WERI-Rb-1 (cell line): Measurements from ENCODE around the gene CYBRD1.

Experiments used
- DNase-seq: peaks from one replicate; pipeline ENCODE4 v3.0.0-alpha.2; 2020
- H3K27ac ChIP-seq: fragments of 250-450 bp; sonication (Bioruptor Pico); 2 replicates; pipeline ENCODE4 v1.5.1; 2020; ENCODE audit warnings: mild to moderate bottlenecking, moderate library complexity
- H3K27me3 ChIP-seq: fragments of 250-450 bp; sonication (Bioruptor Pico); 2 replicates; pipeline ENCODE4 v1.5.1; 2021; ENCODE audit warnings: mild to moderate bottlenecking, low read depth, moderate library complexity; ENCODE audit not compliant: insufficient read depth, severe bottlenecking
- H3K36me3 ChIP-seq: fragments of 250-450 bp; sonication (Bioruptor Pico); 2 replicates; pipeline ENCODE4 v1.5.1; 2020; ENCODE audit warnings: mild to moderate bottlenecking, moderate library complexity
- H3K4me3 ChIP-seq: 2 replicates; pipeline ENCODE4 v1.5.1; 2011; ENCODE audit warnings: low read depth, mild to moderate bottlenecking, control low read depth, low read length
- H3K9me3 ChIP-seq: fragments of 250-450 bp; sonication (Bioruptor Pico); 2 replicates; pipeline ENCODE4 v1.5.1; 2021; ENCODE audit warnings: mild to moderate bottlenecking, moderate library complexity; ENCODE audit not compliant: severe bottlenecking
- TF ChIP-seq, protein P1 (sequence below): IDR thresholded peaks from 2 replicates; pipeline ENCODE4 v1.5.1; 2011; ENCODE audit warnings: low read depth, mild to moderate bottlenecking, control low read depth, inconsistent platforms, low read length

CYBRD1 gene

DNA sequence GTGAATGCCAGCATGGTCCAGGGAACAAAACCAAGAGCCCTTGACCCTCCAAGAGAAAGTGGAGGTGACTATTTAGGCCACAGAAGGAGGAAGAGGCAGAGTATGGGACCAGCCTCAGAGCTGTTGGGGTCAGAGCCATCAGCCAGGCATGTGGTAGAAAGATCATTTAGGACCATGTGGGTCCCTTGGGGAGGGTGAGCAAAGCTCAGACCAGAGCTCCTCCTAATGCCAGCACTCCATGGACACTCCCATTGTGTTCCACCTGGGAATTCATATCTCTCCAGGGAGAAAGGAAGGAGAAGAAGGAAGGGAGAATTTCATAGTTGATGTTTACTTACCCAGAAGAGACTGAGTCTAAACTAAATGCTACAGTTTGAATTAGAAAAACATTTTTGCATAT is 73.2 kb downstream of the CYBRD1 start:
- Histone ChIP-seq H3K9me3 (no peaks in the 10 kb centered on the region), H3K36me3 (no peaks in the 10 kb centered on the region), H3K4me3 (no peak overlapping the region), H3K27ac (no peak overlapping the region), H3K27me3 (no peaks in the 10 kb centered on the region)
- DNase-seq: no peak
- TF ChIP-seq, protein P1, sequence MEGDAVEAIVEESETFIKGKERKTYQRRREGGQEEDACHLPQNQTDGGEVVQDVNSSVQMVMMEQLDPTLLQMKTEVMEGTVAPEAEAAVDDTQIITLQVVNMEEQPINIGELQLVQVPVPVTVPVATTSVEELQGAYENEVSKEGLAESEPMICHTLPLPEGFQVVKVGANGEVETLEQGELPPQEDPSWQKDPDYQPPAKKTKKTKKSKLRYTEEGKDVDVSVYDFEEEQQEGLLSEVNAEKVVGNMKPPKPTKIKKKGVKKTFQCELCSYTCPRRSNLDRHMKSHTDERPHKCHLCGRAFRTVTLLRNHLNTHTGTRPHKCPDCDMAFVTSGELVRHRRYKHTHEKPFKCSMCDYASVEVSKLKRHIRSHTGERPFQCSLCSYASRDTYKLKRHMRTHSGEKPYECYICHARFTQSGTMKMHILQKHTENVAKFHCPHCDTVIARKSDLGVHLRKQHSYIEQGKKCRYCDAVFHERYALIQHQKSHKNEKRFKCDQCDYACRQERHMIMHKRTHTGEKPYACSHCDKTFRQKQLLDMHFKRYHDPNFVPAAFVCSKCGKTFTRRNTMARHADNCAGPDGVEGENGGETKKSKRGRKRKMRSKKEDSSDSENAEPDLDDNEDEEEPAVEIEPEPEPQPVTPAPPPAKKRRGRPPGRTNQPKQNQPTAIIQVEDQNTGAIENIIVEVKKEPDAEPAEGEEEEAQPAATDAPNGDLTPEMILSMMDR: no peak

GRCh38 chr2:171595896-171596295 is 73.6 kb downstream of the CYBRD1 start:
- Histone ChIP-seq H3K9me3 (no peaks in the 10 kb centered on the region), H3K4me3 (no peak overlapping the region), H3K27ac (no peak overlapping the region), H3K36me3 (no peaks in the 10 kb centered on the region), H3K27me3 (no peaks in the 10 kb centered on the region)
- TF ChIP-seq, protein P1: no peak
- DNase-seq: no peak

- peak; percentile 55 for DNase-seq
- no peaks in the 10 kb centered on the region for H3K36me3 ChIP-seq
- H3K27ac ChIP-seq: no peak overlapping the region
- TF ChIP-seq, protein P1: peak; percentile 69
- no peak overlapping the region for H3K4me3 ChIP-seq
- H3K9me3 ChIP-seq: no peaks in the 10 kb centered on the region
- no peaks in the 10 kb centered on the region for H3K27me3 ChIP-seq
Observed at GRCh38 chr2:171598713-171599319, 76.5 kb downstream of the CYBRD1 start.

- no peak overlapping the region for H3K27ac ChIP-seq
- H3K4me3 ChIP-seq: no peak overlapping the region
- H3K9me3 ChIP-seq: no peaks in the 10 kb centered on the region
- no peak for DNase-seq
- TF ChIP-seq, protein P1: no peak
- no peaks in the 10 kb centered on the region for H3K27me3 ChIP-seq
- no peaks in the 10 kb centered on the region for H3K36me3 ChIP-seq
Observed at GRCh38 chr2:171600126-171600525, 77.9 kb downstream of the CYBRD1 start.

GRCh38 chr2:171602352-171602751 is 80.1 kb downstream of the CYBRD1 start:
- Histone ChIP-seq H3K9me3 (no peaks in the 10 kb centered on the region), H3K36me3 (no peaks in the 10 kb centered on the region), H3K4me3 (no peak overlapping the region), H3K27me3 (no peaks in the 10 kb centered on the region), H3K27ac (no peak overlapping the region)
- TF ChIP-seq, protein P1: no peak
- no peak for DNase-seq
